ENCODE results near the gene CFHR3. TPM values are rescaled to one million over a fixed set of nuclear protein-coding genes. Genes with fewer than 3 reads are reported as not detected.
"Not testable (repeated sequence)": the region's sequence is repeated elsewhere in the genome, so short reads cannot be mapped to it uniquely, and the experiment has no call there.

CFHR3 gene
- 0.49 TPM for total RNA-seq

DNA sequence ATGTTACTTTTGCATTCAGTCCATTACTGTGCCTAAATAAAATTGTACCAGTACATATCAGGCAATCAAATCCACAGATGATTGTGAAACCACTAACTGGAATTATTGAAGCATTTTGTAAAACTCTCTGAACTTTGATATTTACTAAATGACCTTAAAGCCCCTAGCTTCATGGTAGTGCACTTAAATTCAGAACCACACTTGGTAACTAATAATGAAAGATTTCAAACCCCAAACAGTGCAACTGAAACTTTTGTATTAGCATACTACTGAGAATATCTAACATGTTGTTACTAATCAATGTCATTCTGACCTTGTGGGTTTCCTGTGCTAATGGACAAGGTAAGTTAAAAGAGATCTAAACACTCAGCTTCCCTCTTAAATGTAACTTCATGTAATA is at the start of gene CFHR3:
TSS of gene CFHR3 (plus strand) at position 238 of the 400 bp plus-strand sequence. CDS start at position 285, 47 bp downstream.
- no peak for DNase-seq (ENCODE audit: low spot score)

DNA sequence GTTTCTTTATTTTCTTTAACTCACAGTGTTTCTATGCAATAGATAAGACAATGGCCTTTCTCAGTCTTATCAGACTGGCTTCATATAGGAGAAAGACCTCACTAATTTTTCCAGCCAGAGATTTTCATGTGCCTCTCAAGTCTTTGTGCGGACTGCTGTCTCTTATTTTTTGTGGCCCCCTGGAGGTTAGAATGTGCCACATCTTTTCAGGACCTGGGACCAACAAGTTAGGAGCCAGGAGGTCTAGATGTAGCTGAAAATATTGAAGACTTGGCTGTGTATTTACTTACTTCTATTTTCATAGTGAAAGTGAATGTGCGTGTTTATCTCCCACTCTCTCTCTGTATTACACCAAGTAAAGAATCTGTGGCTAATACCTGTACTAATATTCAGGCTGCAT is 42.1 kb upstream of the CFHR3 start:
- no peak for DNase-seq (ENCODE audit: low spot score)

GRCh38 chr1:196733091-196733970 is 41.3 kb upstream of the CFHR3 start:
- DNase-seq (ENCODE audit: low spot score) = no peak

GRCh38 chr1:196734006-196734405 is 40.6 kb upstream of the CFHR3 start:
- DNase-seq (ENCODE audit: low spot score) = no peak

DNA sequence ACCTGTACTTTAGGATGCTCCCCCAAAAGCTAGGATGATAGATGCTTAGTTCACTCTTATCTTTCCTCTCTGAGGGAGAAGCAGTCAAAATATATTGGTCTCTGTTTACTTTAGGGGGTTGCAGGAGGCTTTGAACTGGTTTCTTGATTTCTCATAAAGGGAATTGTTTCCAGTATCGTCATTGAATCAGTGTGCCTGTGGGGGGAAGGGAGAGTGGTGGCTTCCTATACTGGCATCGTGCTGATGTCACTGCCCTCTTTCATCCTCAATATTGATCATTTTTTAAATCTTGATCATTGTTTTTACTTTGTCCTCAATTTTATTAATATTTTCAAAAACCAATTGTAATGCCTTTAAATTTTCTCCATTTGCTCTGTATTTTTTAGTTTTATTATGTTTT is 40.2 kb upstream of the CFHR3 start:
- DNase-seq (ENCODE audit: low spot score) = no peak

DNA sequence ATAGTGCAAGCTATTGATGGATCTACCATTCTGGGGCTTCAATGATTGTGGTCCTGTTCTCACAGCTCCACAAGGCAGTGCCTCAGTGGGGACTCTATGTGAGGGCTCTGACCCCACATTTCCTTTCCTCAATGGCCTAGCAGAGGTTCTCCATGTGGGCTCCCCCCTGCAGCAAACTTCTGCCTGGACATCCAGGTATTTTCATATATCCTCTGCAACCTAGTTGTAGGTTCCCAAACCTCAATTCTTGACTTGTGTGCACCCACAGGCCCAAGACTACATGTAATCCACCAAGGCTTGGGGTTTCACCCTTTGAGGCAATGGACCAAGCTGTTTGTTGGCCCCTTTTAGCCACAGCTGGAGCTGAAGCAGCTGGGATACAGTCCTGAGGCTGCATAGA is 35.9 kb upstream of the CFHR3 start:
- DNase-seq (ENCODE audit: low spot score) = no peak

- not testable (repeated sequence) for DNase-seq (ENCODE audit: low spot score)
These were observed 31.4 kb upstream of the CFHR3 start for GRCh38 chr1:196743244-196743643.

DNA sequence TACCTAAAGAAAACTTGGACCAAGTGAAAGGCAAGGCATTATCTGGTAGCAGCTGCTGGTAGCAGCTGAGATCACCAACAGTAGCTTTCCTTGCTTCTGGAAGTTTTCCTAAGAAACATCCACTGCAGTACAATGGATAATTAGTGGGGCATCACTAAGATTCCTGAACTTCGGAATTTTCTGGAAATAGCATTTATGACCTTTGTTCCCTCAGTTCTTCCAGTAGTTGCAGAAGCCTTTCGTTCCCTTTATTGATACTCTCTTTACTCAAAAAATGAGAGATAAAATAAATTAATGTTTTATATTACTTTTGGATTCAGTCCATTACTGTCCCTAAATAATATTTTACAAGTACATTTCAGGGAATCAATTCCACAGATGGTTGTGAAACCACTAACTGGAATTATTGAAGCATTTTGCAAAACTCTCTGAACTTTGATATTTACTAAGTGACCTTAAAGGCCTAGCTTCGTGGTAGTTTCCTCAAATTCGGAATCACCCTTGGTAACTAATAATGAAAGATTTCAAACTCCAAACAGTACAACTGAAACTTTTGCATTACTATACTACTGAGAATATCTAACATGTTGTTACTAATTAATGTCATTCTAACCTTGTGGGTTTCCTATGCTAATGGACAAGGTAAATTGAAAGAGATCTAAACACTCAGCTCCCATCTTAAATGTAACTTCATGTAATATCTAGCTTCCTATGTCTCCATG is 9.5 kb upstream of the CFHR3 start:
- DNase-seq (ENCODE audit: low spot score) = not testable (repeated sequence)

- not testable (repeated sequence) for DNase-seq (ENCODE audit: low spot score)
These were observed 4.8 kb upstream of the CFHR3 start for GRCh38 chr1:196769823-196770222.

DNA sequence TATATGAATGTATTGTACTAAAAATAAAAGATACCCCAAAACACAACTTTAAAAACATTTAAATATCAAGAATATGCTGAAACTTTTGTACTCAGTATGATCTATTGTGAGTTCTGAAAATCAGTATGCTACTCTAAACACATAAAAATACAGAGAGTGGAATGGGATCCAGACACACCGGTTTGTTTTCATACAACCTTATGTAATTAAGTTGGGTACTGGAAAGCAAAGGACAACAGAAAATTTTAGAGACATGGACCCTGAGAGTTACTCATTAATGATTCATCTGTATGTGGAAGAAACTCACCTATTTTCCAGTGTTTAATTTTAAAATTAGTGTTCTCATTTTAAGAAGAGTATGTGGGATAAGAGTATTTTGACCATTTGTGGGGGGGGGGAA is 927 bp upstream of the CFHR3 start:
- DNase-seq (ENCODE audit: low spot score) = no peak

DNA sequence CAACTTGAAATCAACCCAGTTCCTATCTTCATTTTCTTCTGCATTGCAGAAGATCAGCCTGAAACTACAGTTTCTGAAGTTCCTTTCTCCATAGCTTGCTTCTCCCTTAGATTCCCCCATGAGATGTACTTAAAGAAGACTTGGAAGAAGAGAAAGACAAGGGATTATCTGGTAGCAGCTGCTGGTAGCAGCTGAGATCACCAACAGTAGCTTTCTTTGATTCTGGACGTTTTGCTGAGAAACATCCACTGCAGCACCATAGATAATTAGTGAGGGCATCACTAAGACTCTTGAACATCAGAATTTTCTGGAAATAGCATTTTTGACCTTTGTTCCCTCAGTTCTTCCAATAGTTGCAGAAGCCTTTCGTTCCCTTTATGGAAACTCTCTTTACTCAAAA is 465 bp upstream of the CFHR3 start:
- DNase-seq (ENCODE audit: low spot score) = no peak

DNA sequence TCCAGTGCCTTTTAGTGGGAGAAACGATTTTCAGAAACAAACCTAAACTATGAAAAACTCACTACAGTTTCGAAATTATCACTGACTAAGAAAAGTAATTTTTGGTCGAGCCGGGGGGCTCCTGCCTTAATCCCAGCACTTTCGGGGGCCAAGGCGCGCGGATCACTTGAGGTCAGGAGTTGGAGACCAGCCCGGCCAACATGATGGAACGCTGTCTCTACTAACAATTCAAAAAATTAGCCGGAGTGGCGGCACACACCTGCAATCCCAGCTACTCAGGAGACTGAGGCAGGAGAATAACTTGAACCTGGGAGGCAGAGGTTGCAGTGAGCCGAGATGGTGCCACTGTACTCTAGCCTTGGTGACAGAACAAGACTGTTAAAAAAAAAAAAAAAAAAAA is 3.0 kb downstream of the CFHR3 start:
- DNase-seq (ENCODE audit: low spot score) = no peak

- no peak for DNase-seq (ENCODE audit: low spot score)
These were observed 4.5 kb downstream of the CFHR3 start for GRCh38 chr1:196779093-196779492.

DNA sequence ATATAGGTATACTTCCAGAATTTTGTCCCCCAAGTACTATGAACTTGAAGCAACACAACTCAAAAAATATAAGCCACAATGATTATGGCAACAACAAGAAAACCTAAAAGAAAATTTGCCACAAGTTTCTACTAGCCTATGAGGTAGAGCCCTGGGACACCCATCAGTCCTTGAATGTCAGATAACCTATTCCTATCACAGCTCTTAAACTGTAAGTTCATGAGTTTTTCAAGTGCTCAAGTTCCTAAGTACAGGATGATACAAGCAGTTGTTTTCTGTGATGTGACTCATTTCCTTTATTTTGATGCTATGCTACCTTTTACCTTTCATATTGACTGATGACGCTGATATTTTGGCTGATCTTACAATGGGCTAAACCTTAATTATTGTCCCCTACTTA is 16.6 kb downstream of the CFHR3 start:
- DNase-seq (ENCODE audit: low spot score) = not testable (repeated sequence)

DNA sequence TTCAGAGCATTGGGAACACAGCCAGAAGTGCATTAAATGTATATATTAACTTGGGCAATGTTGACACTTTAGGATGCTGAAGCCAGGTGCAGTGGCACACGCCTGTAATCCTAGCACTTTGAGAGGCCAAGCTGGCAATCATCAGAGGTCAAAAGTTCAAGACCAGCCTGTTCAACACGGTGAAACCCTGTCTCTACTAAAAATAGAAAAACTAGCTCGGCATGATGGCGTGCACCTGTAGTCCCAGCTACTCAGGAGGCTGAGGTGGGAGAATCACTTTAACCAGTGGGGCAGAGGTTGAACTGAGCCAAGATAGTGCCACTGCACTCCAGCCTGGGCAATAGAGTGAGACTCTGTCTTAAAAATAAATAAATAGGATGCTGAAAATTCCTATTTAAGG is 19.5 kb downstream of the CFHR3 start:
- not testable (repeated sequence) for DNase-seq (ENCODE audit: low spot score)

GRCh38 chr1:196797891-196798290 is 23.3 kb downstream of the CFHR3 start:
- no peak for DNase-seq (ENCODE audit: low spot score)

- not testable (repeated sequence) for DNase-seq (ENCODE audit: low spot score)
These were observed 27.3 kb downstream of the CFHR3 start for GRCh38 chr1:196801920-196802319.

GRCh38 chr1:196808529-196809235 is 34.0 kb downstream of the CFHR3 start:
- DNase-seq (ENCODE audit: low spot score) = no peak

DNA sequence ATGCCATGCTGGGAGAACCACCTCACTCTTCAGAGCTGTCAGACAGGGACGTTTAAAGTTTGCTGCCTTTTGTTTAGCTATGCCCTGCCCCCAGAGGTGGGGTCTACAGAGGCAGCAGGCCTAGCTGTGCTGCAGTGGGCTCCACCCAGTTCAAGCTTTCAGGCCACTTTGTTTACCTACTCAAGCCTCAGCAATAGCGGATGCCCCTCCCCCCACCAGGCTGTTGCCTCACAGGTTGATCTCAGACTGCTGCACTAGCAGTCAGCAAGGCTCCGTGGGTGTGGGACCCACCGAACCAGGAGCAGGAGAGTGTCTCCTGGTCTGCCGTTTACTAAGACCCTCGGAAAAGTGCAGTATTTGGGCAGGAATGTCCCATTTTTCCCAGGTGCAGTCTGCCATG is 42.8 kb downstream of the CFHR3 start:
- not testable (repeated sequence) for DNase-seq (ENCODE audit: low spot score)

DNA sequence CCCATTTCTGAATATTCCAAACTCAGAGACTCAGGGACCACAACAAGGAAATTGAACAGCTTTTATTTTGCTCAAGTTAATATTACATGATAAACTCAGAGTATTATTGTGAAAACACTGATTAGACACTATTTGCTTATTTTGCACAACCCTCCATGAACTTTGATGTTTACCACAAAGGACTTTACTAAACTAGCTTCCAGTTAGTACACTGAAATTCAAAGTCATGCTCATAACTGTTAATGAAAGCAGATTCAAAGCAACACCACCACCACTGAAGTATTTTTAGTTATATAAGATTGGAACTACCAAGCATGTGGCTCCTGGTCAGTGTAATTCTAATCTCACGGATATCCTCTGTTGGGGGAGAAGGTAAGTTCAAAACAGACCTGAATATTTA is 44.9 kb downstream of the CFHR3 start, which contains the start of gene CFHR1:
TSS of gene CFHR1 (plus strand) at position 201 of the 400 bp plus-strand sequence. CDS start at position 315, 114 bp downstream.
- not testable (repeated sequence) for DNase-seq (ENCODE audit: low spot score)

- not testable (repeated sequence) for DNase-seq (ENCODE audit: low spot score)
These were observed 53.2 kb downstream of the CFHR3 start for GRCh38 chr1:196827860-196828259.
